ENCODE data around the gene PPP1R14C. TPM values are rescaled to one million over a fixed set of nuclear protein-coding genes. Genes with fewer than 3 reads are reported as not detected.

Gene PPP1R14C
- total and polyA plus RNA-seq, 10 of the 15 experiments (the other 5 are each of a cell fraction or from before 2014, with no cell fraction given): 0.07 to 1.6 (median 0.13) TPM; not detected in 4

DNA sequence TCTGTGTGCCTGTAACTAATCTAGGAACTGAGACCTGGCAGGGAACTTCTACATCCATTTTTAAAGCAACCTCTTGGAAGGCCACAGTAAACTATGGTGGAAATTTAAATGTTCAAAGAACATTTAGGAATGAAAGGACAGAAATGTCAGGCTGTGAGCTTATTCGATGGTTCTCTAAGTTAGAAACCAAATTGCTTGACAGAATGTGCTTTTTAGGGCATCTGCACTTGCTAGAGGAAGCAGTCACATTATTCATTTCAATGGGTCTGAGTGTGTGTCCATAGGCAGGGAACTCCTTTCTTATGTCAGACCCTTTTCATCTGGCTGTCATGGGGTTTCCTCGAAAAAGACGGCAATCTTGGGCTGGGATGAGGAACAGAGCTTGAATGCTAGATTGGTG, 84.4 kb downstream of the PPP1R14C start:
- intact Hi-C loops (cut with micrococcal nuclease; ENCODE audit: unreplicated experiment): no loop called here
- no peak overlapping the region for H2AFZ ChIP-seq (ENCODE audit: control insufficient read depth, low read depth, low read length)
- H3K4me2 ChIP-seq (ENCODE audit: control insufficient read depth, insufficient read depth): no peak overlapping the region
- in situ Hi-C loops (cut with MboI): no loop called here
- FAIRE-seq (no peak), ATAC-seq (no peak), DNase-seq (ENCODE audit: low read depth, low spot score) (no peak)
- CTCF ChIA-PET: no interaction called here
- no peaks in the 10 kb centered on the region for H3K79me2 ChIP-seq (ENCODE audit: control insufficient read depth, insufficient read depth, low read length)
- H3K36me3 ChIP-seq (ENCODE audit: control insufficient read depth in 2 of 2, insufficient read depth in 2 of 2, low read length in 1 of 2): no peaks in the 10 kb centered on the region
- POLR2A ChIA-PET: no interaction called here
- 52% methylated on average over 3 of the region's 3 CpGs for WGBS (ENCODE audit: insufficient coverage, insufficient replicate concordance, low lambda C conversion rate, missing lambda C conversion rate)
- SMC1A ChIA-PET (ENCODE audit: uncharacterized antibody, unreplicated experiment): no interaction called here
- no peak overlapping the region for H3K4me3 ChIP-seq
- H3K27me3 ChIP-seq (replicated peaks in 1 of 2; ENCODE audit: control insufficient read depth in 2 of 2, insufficient read depth in 2 of 2, low read length in 1 of 2): peaks cover 1 to 3% of the 10 kb centered on the region in 2 experiments; a peak in 2 of 4 replicates
- TF ChIP-seq, protein P1, sequence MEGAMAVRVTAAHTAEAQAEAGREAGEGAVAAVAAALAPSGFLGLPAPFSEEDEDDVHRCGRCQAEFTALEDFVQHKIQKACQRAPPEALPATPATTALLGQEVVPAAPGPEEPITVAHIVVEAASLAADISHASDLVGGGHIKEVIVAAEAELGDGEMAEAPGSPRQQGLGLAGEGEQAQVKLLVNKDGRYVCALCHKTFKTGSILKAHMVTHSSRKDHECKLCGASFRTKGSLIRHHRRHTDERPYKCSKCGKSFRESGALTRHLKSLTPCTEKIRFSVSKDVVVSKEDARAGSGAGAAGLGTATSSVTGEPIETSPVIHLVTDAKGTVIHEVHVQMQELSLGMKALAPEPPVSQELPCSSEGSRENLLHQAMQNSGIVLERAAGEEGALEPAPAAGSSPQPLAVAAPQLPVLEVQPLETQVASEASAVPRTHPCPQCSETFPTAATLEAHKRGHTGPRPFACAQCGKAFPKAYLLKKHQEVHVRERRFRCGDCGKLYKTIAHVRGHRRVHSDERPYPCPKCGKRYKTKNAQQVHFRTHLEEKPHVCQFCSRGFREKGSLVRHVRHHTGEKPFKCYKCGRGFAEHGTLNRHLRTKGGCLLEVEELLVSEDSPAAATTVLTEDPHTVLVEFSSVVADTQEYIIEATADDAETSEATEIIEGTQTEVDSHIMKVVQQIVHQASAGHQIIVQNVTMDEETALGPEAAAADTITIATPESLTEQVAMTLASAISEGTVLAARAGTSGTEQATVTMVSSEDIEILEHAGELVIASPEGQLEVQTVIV (IDR thresholded peaks at IDR 0.05; ENCODE audit: borderline replicate concordance, partially characterized antibody): no peak
- TF ChIP-seq POU2F2 (IDR thresholded peaks at IDR 0.05; ENCODE audit: borderline replicate concordance, low read depth, low read length): no peak
- no peak for TF ChIP-seq HCFC1 (IDR thresholded peaks at IDR 0.05; ENCODE audit: low read length)
- TF ChIP-seq DPF2 (IDR thresholded peaks at IDR 0.05): no peak
- no peak for TF ChIP-seq SMARCA5 (IDR thresholded peaks at IDR 0.05)
- TF ChIP-seq LARP7 (IDR thresholded peaks at IDR 0.05): no peak
- no peak for TF ChIP-seq SMC3 (IDR thresholded peaks at IDR 0.05; ENCODE audit: borderline replicate concordance, low read length)
- TF ChIP-seq POLR2A (IDR thresholded peaks at IDR 0.05; ENCODE audit: low read depth, low read length): no peak
- TF ChIP-seq KDM1A (IDR thresholded peaks at IDR 0.05; ENCODE audit: borderline replicate concordance): no peak
- no peak for TF ChIP-seq SIN3A (IDR thresholded peaks at IDR 0.05; ENCODE audit: low read depth, low read length)
- no peak for TF ChIP-seq RFX5 (IDR thresholded peaks at IDR 0.05; ENCODE audit: low read depth, low read length)
- TF ChIP-seq HDAC2 (IDR thresholded peaks at IDR 0.05): no peak
- no peak for TF ChIP-seq MYC (IDR thresholded peaks at IDR 0.05; ENCODE audit: insufficient read depth, insufficient read length, insufficient replicate concordance, low read length, severe bottlenecking)
- no TSS peak for BruUV-seq (replicated peaks)
- H3K4me1 ChIP-seq (ENCODE audit: control insufficient read depth, insufficient read depth, low read length): no peaks in the 10 kb centered on the region
- H4K20me1 ChIP-seq (ENCODE audit: control insufficient read depth, insufficient read depth): no peaks in the 10 kb centered on the region
- no peak overlapping the region for H3K27ac ChIP-seq (ENCODE audit: control insufficient read depth, insufficient read depth)
- no peaks in the 10 kb centered on the region for H3K9me3 ChIP-seq (replicated peaks; ENCODE audit: control insufficient read depth, insufficient read depth, low read length)
- RAD21 ChIA-PET (ENCODE audit: unreplicated experiment): interaction anchor here (1.3 kb wide), 1 partner anchor 82 kb away, joined by 3 read pairs; no protein-coding TSS in a partner anchor
- no peak overlapping the region for H3K9ac ChIP-seq (ENCODE audit: control insufficient read depth, insufficient read depth, low read length)

All from GM12878 (cell line).